ENCODE data around the gene CNTLN. TPM values are rescaled to one million over a fixed set of nuclear protein-coding genes. Genes with fewer than 3 reads are reported as not detected.

Gene CNTLN
- total and polyA plus RNA-seq, 2 donors (not counting 1 experiment from before 2014, with no cell fraction given): 0.30 to 0.94 TPM

GRCh38 chr9:17291766-17292165 lies 156.9 kb downstream of the CNTLN start:
- Histone ChIP-seq H3K4me1 (ENCODE audit: control insufficient read depth in 2 of 2, insufficient read depth in 2 of 2, low read length in 2 of 2) (no peaks in the 10 kb centered on the region), H3K36me3 (replicated peaks in 1 of 2; ENCODE audit: control extremely low read depth in 1 of 2, control insufficient read depth in 1 of 2, extremely low read depth in 1 of 2, insufficient read depth in 2 of 2, low read length in 1 of 2) (no peaks in the 10 kb centered on the region), H3K9ac (ENCODE audit: low read length) (no peak overlapping the region), H2AFZ (ENCODE audit: insufficient read depth, low read depth, low read length, poor library complexity, severe bottlenecking) (no peak overlapping the region), H3K27ac (ENCODE audit: low read length in 2 of 2) (no peak overlapping the region), H4K20me1 (ENCODE audit: control insufficient read depth, insufficient read depth, low read length, poor library complexity, severe bottlenecking) (no peaks in the 10 kb centered on the region), H3K79me2 (ENCODE audit: control insufficient read depth, insufficient read depth, low read length) (no peaks in the 10 kb centered on the region), H3K4me3 (ENCODE audit: control extremely low read depth in 1 of 5, extremely low read depth in 1 of 5, insufficient read depth in 1 of 5, low read depth in 2 of 5, low read length in 4 of 5) (no peak overlapping the region), H3K4me2 (replicated peaks; ENCODE audit: low read depth, low read length, poor library complexity, severe bottlenecking) (no peak overlapping the region), H3K27me3 (replicated peaks in 1 of 4; ENCODE audit: control extremely low read depth in 1 of 4, control insufficient read depth in 3 of 4, insufficient read depth in 4 of 4, low read length in 3 of 4) (no peaks in the 10 kb centered on the region), H3K9me3 (ENCODE audit: control extremely low read depth in 1 of 3, control insufficient read depth in 2 of 3, insufficient read depth in 1 of 3, low read length in 2 of 3) (peaks cover 0 to 16% (median 0%) of the 10 kb centered on the region in 3 donors)
- H3K27ac Mint-ChIP-seq: no peak overlapping the region
- ATAC-seq (ENCODE audit: low read depth) (no peak), DNase-seq (no peak)
- no peaks in the 10 kb centered on the region for H3K4me1 Mint-ChIP-seq
- 100% methylated on average over 1 of the region's 2 CpGs for WGBS (ENCODE audit: insufficient coverage)
- H3K4me3 Mint-ChIP-seq: no peak overlapping the region
- H3K9me3 Mint-ChIP-seq (ENCODE audit: insufficient read depth): no peaks in the 10 kb centered on the region
- H3K27me3 Mint-ChIP-seq: no peaks in the 10 kb centered on the region
- ChIA-PET POLR2A (no interaction called here), CTCF (no interaction called here)
- TF ChIP-seq CTCF (IDR thresholded peaks at IDR 0.05): no peak
- no peak for TF ChIP-seq EZH2 (IDR thresholded peaks at IDR 0.05; ENCODE audit: borderline replicate concordance, insufficient read depth, low read depth, low read length, poor library complexity, severe bottlenecking)
- intact Hi-C loops (cut with micrococcal nuclease): no loop called here

- Mint-ChIP-seq H3K4me3 (no peak overlapping the region), H3K27me3 (no peaks in the 10 kb centered on the region), H3K27ac (no peak overlapping the region), H3K9me3 (ENCODE audit: insufficient read depth) (no peaks in the 10 kb centered on the region), H3K4me1 (no peaks in the 10 kb centered on the region)
- no peak for ATAC-seq (ENCODE audit: low read depth)
- no peak overlapping the region for H2AFZ ChIP-seq (ENCODE audit: insufficient read depth, low read depth, low read length, poor library complexity, severe bottlenecking)
- ChIA-PET CTCF (no interaction called here), POLR2A (no interaction called here)
- no peaks in the 10 kb centered on the region for H3K4me1 ChIP-seq (ENCODE audit: control insufficient read depth in 2 of 2, insufficient read depth in 2 of 2, low read length in 2 of 2)
- H3K79me2 ChIP-seq (ENCODE audit: control insufficient read depth, insufficient read depth, low read length): no peaks in the 10 kb centered on the region
- no peaks in the 10 kb centered on the region for H4K20me1 ChIP-seq (ENCODE audit: control insufficient read depth, insufficient read depth, low read length, poor library complexity, severe bottlenecking)
- H3K36me3 ChIP-seq (replicated peaks in 1 of 2; ENCODE audit: control extremely low read depth in 1 of 2, control insufficient read depth in 1 of 2, extremely low read depth in 1 of 2, insufficient read depth in 2 of 2, low read length in 1 of 2): no peaks in the 10 kb centered on the region
- DNase-seq: no peak
- H3K27me3 ChIP-seq (replicated peaks in 1 of 4; ENCODE audit: control extremely low read depth in 1 of 4, control insufficient read depth in 3 of 4, insufficient read depth in 4 of 4, low read length in 3 of 4): no peaks in the 10 kb centered on the region
- no peak overlapping the region for H3K9ac ChIP-seq (ENCODE audit: low read length)
- no peak overlapping the region for H3K4me2 ChIP-seq (replicated peaks; ENCODE audit: low read depth, low read length, poor library complexity, severe bottlenecking)
- no peak overlapping the region for H3K4me3 ChIP-seq (ENCODE audit: control extremely low read depth in 1 of 5, extremely low read depth in 1 of 5, insufficient read depth in 1 of 5, low read depth in 2 of 5, low read length in 4 of 5)
- TF ChIP-seq EZH2 (IDR thresholded peaks at IDR 0.05; ENCODE audit: borderline replicate concordance, insufficient read depth, low read depth, low read length, poor library complexity, severe bottlenecking) (no peak), CTCF (IDR thresholded peaks at IDR 0.05) (no peak)
- peaks cover 0 to 16% (median 0%) of the 10 kb centered on the region in 3 donors for H3K9me3 ChIP-seq (ENCODE audit: control extremely low read depth in 1 of 3, control insufficient read depth in 2 of 3, insufficient read depth in 1 of 3, low read length in 2 of 3)
- 98% methylated on average over 11 of the region's 12 CpGs for WGBS (ENCODE audit: insufficient coverage)
- H3K27ac ChIP-seq (ENCODE audit: low read length in 2 of 2): no peak overlapping the region
- intact Hi-C loops (cut with micrococcal nuclease): no loop called here
Observed at GRCh38 chr9:17293685-17294084, 158.8 kb downstream of the CNTLN start.
